HT1080 (cell line): ENCODE measurements around the gene SH3PXD2A. TPM values are rescaled to one million over a fixed set of nuclear protein-coding genes. Genes with fewer than 3 reads are reported as not detected.

Experiments used
- DNase-seq: peaks from one replicate; pipeline ENCODE4 v3.0.0-alpha.2; 2015; ENCODE audit warnings: low read depth
- total RNA-seq: library from RNA; depleted of rRNA; stranded (reverse); fragments of >200 nt; shearing (Covaris generic); gene quantifications from 2 replicates; pipeline ENCODE4 v1.2.3, GENCODE V29; 2014

SH3PXD2A gene
- total RNA-seq, 1 experiment from 2014 or later: 5.8 TPM

DNA sequence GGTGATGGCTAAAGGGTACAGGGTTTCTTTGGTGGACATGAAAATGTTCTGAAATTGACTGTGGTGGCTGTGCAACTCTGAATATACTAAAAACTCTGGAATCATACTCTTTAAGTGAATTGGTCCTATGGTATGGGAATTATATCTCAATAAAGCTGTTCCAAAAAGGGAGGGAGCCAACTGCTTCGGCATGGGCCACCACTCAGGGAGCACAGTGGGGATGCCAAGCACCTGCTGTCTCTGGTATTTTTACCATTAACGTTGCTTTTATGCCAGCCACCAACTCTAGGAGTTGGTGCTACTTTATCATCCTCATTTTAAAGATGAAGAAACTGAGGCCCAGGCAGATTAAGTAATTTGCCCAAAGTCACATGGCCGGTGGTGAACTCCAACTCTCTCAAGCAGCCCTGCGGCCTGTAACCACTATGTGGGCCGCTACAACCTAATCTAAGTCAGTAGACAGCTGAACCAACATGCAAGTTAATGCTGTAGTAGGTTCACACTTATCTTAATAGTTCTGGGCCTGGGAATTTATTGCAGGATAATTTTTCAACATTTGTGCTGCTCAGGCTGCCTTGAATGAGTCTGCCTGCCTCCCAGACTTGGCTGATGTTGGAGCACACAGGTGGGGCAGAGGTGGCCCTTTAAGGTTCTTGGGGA, 20.8 kb downstream of the SH3PXD2A start:
- no peak for DNase-seq

DNA sequence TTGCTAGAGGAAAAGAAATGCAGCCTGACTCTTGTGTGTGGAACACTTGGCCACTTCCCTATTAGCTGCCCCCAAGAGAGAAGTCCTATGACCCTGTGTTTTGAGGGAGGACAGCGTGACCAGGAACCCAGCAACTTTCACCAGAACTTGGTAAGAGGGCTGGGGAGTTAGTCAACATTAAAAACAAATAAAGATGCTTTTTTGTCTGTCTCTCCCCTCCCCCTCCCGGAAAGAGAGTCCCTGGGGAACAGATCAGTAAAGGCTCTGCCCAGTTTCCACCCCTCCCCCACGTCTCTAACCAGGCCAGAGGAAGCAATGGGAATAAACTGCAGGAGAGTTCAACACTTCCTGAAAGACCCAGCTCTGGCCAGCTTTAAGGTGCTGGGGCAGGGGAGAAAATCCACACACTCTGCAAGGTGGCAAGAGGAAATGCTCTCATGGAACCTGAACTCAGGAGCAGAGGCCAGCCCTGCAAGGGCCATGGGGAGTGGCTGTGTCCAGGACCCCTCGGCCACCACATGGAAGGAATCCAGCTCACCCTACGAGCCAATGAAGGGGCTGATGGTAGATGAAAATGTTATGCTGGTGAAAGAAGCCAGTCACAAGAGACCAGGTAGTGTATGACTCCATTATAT, 21.5 kb downstream of the SH3PXD2A start:
- DNase-seq: no peak

DNA sequence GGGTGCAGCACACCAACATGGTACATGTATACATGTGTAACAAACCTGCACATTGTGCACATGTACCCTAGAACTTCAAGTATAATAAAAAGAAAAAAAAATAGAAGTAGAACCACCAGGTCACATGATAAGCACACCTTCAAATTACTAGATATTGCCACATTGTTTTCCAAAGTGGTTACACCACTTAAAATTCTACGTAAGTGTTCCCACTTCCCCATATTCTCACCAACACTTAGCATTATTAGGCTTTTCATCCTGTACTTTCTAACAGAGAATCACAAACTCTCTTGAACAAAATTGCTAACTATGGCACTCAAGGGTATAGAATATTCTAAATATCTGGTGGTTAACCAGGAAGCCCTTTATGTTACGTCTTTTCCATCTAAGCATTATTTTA, 22.6 kb downstream of the SH3PXD2A start:
- no peak for DNase-seq

- no peak for DNase-seq
Observed at GRCh38 chr10:103829838-103830465, 25.4 kb downstream of the SH3PXD2A start.

DNA sequence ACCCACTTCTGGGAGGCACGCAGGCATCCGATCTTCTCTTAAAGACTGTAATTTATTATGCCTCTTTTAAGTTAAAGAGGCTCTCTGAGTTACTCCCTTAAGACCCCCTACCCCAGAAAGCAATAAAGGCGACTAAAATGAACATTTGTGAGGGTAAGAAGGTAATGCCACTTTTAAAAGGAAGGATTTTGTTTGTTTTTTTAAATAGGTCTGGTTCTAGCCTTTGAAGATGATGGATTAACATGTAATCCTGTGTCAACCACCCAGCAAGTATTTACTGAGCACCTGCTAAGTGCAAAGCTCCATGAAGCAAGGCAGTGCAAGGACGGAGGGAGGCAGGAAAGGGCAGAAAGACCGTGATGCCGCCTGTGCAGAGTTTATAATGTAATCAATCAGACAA, 26.1 kb downstream of the SH3PXD2A start:
- DNase-seq: no peak

DNA sequence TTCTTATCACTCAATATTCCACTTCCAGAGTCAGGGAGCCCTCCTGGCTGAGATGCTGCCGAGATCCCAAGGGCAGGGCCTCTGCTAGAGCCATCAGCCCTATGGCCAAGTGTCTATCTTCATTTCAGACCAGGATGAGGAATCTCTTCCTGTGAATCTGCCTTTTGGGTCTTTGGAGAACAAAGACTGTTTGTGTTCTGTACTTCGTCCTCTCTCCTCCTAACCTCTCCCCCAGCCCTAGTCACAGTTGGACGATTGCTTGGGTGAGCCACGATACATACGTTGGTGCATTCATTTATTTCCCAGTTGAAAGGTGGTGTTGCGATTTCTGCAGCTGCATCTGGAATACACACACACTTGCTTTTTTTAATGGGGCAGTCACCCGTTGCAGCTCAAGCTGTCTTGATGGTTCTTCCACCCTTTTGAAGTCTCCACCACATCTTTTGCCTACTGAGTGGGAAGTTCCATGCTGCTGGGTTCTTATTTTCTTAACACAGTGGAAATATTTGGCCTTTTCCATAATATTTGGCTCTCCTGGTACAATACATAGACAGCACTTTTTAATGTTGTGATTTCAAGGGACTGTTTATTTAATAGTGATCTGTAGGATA, 26.7 kb downstream of the SH3PXD2A start:
- DNase-seq: peak; percentile 29

- DNase-seq: peak; percentile 68
Observed at GRCh38 chr10:103828107-103828506, 27.3 kb downstream of the SH3PXD2A start.

DNA sequence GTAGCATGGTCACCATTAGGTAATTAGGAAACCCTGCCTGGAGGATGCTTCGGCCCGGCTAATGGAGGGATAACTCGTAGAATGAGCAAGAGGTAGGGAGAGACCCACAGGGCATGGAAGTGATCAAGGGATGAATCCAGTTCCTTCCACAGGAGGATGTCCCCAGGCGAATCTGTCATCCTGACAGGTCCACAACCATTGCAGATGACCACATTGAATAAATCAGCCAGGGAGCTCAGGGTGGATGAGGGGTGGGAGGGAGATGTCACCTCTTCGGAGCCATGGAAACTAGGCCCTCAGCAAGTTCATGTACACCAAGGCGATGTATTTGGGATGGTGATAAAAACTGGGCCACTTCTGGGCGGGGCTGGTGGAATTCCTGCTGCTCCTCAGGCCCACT, 28.5 kb downstream of the SH3PXD2A start:
- no peak for DNase-seq

DNA sequence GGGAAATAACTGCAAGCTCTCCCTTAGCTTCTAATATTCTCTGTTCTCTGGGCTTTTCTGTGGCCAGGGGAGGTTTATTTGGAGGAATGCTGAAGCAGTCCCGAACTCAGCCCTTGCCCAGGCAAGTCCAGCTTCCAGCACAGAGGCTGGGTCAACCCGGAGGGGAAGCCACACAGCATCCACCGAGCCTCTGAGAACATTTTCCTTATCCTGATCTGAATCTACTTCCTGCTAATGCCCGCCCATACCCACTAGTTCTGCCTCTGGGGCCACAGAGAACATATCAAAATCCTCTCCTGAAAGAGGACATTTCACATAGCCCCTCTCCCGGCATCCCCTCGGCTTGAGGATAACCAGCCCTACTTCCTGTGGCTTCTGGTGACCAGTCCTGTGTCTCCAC, 31.1 kb downstream of the SH3PXD2A start:
- DNase-seq: no peak

GRCh38 chr10:103823706-103824272, 31.6 kb downstream of the SH3PXD2A start:
- DNase-seq: no peak

DNA sequence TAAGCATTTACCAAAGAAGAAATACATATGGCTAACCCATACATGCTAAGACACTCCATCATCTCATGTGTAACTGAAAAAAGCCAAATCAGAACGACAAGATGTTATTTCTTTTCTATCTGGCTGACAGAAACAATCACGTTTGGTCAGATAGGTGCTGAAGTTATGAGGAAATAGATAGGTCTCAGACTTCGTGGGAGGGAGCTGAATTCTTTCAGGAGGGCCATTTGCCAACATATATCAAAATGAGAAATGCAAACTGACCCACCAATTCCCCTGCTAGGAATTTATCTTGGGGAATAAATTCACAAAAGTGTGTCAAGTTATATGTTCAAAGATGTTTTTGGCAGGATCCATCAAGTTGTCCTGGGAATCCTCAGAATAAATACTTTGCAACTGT, 32.6 kb downstream of the SH3PXD2A start:
- no peak for DNase-seq

GRCh38 chr10:103822107-103822716, 33.2 kb downstream of the SH3PXD2A start:
- no peak for DNase-seq

DNA sequence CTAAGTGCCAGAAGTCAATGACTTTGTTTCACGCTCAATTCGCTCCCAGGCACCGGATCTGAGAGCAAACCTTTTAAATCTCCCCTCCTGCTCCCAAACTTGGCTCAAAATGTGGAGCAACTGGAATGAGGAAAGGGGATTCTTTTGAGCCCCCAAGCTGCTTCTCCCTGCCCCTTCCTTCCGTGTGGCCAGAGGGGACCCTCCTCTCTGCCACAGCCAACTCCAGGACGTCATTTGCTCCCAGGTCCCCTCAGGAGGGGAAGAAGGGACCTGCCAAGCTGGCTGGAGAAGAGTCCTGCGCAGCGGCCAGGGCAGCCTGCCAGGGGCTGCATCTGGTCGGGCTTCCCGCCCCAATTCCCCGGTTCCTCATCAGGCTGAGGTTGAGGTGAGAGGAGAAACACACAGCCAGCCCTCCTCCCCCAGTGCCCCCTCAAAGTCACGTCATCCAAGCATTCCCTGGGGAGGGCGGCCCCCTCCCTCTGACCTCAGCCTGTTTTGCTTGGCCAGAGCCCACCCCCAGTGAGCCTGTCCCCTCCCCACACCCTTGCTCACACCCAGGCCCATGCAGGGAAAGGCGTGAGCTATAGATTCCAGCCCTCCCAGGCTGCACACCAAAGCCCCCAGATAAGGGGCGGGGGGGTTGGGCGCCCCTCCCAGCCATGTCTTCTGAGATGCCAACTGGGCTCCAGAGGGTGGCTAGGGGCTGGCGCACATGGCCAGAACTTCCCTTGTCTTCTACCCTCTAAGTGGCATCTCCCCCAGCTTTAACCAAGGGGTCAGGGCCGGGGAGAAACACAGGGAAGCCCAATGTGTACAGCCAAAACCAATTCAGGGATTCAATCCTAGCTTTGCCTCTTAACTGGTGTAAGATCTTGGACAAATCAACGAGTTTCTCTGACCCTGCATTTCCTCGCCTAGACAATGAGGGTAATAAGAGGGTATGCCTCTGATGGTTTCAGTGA, 35.0 kb downstream of the SH3PXD2A start:
- no peak for DNase-seq

GRCh38 chr10:103819493-103819892, 35.9 kb downstream of the SH3PXD2A start:
- no peak for DNase-seq

DNA sequence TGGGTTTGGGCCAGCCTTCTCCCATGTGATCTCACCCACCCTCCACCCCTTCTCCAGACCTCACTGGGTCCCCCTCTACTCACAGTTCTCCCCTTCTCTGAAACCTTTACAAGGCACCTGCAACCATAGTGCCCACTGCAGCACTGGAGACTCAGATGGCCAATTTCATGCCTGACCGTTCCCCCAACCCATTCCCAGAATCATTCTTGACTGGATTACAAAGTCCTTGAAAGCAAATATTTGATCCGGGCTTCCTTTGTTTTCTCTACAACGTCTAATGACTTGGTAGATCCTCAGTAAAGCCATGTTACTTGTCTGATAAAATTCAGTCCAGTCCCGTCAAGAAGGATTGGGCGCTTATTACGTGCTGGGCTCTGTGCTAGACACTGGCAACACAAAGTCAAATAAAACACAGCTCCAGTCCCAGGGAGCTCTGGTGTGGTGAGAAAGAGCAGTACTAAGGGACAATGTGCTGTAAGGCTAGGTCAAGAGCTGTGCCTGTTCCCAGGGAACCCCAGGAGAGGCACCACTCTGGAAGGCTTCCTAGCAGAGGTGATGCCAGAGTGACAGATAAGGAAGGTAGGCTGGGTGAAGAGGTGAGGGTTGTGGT, 36.5 kb downstream of the SH3PXD2A start:
- no peak for DNase-seq

DNA sequence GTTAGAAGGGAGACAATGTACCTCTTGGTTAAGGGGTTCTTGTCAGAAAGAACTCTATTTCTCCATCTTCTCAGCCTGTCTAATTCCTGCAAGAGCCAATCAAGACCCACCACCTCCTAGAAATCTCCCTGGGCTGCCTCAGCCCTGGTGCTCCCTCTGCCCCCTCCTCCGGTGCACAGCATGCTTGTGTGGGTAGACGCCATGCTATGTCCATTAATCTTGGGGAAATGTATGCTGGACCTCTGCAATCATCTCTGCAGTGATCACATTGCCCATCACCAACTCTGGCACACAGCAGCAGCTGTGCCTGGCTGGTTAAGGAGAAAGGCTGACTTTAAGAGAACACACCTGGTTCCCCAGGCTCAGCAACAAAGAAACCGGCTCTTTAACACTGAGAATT, 37.3 kb downstream of the SH3PXD2A start:
- no peak for DNase-seq

GRCh38 chr10:103816431-103816830, 38.9 kb downstream of the SH3PXD2A start:
- DNase-seq: peak; percentile 45

- DNase-seq: no peak
Observed at GRCh38 chr10:103814626-103815370, 40.6 kb downstream of the SH3PXD2A start.

DNA sequence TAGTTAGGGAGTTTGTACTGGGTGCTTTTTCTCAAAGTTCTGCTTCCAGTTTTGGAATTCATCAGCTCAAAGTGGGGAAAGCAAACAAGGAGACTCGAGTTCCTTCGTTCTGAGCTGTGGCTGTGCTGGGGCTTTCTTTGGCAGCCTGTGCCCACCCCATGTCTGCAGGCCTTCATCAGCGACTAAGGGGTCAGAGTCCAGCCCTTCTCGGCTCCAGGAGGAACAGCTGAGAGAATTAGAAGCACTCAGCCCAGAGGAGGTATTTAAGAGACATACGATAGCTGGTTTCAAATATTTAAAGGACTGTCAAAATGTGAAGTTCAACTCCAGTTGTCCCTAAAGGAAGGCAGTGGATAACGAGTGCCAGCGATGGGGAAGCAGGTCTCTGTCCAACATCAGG, 41.3 kb downstream of the SH3PXD2A start:
- no peak for DNase-seq
